Forelimb muscle (tissue), 1 donor: ENCODE results near the gene HLA-DRA. TPM values are rescaled to one million over a fixed set of nuclear protein-coding genes. Genes with fewer than 3 reads are reported as not detected.
"Not testable (repeated sequence)": the region's sequence is repeated elsewhere in the genome, so short reads cannot be mapped to it uniquely, and the experiment has no call there.

ENCODE experiments used
- DNase-seq: peaks from one replicate; pipeline ENCODE4 v3.0.0-alpha.2; 2013; ENCODE audit warnings: low read depth
- polyA plus RNA-seq: library from polyadenylated mRNA; unstranded; fragments of 120-200 nt; gene quantifications from one replicate; pipeline ENCODE4 v1.2.1, GENCODE V29; 2013; ENCODE audit not compliant: insufficient read length

HLA-DRA gene
- polyA plus RNA-seq, 1 donor = 27.8 TPM

- no peak for DNase-seq
Measured at GRCh38 chr6:32431142-32431541, 8.5 kb upstream of the HLA-DRA start.

DNA sequence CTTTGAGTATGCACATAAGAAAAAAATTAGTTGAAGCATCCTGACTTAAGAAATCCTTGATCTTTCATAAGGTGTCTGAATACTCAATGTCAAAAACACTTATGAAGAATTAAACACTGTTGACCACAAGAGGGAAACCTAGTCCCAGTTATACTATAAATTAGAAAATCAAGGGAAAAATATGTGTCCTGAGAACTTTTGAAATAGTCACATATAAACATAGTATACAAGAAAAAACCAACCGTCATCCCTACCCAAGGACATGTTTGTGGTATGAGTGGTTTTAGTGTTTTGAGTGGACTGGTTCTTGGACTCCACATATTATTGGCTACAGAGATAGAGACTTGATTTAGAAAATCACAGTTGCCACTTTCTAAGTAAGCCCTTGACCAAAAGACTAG lies 7.6 kb upstream of the HLA-DRA start:
- DNase-seq = no peak

GRCh38 chr6:32433950-32434349 lies 5.7 kb upstream of the HLA-DRA start:
- DNase-seq = not testable (repeated sequence)

GRCh38 chr6:32436186-32436585 lies 3.5 kb upstream of the HLA-DRA start:
- no peak for DNase-seq

- no peak for DNase-seq
Measured at GRCh38 chr6:32436995-32437836, 2.5 kb upstream of the HLA-DRA start.

- no peak for DNase-seq
Measured at GRCh38 chr6:32439139-32439538, 548 bp upstream of the HLA-DRA start.

GRCh38 chr6:32442243-32442667 lies 2.6 kb downstream of the HLA-DRA start:
- no peak for DNase-seq

GRCh38 chr6:32442977-32443552 lies 3.4 kb downstream of the HLA-DRA start:
- no peak for DNase-seq

DNA sequence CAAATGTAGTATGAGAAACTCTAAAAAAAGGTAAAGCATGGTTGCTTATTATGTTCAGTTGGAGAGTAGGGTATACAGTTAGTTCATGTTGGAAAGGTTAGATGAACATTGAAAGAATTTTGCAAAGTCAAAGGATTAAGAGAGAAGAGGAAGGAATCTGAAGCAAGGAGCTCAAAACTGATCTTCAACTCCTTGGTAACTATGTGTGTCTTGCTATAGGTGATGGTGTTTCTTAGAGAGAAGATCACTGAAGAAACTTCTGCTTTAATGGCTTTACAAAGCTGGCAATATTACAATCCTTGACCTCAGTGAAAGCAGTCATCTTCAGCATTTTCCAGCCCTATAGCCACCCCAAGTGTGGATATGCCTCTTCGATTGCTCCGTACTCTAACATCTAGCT lies 4.7 kb downstream of the HLA-DRA start:
- DNase-seq = no peak

DNA sequence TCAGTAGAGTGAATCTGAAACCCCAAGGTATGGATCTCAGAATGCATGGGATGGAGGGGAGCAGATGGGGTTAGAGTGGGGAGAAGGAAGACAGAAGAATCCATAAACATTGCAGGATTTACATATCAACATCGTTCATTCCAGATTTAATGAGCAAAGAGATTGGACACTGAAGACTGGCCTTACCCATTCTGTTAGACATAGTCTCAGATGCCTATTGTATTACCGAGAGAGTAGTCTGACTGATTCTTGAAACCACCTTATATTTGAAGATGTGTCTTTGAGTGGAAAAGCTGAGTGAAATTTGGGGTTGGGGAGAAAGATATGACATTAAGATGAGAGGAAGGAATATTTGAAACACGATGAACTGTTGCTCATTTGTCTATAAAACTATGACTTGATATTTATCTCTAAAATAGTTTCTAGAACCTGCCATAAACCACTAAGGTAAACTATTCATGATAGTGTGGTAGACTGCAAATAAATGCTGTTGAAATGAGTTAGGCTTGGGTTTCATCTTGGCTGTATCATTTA lies 5.7 kb downstream of the HLA-DRA start:
- no peak for DNase-seq

DNA sequence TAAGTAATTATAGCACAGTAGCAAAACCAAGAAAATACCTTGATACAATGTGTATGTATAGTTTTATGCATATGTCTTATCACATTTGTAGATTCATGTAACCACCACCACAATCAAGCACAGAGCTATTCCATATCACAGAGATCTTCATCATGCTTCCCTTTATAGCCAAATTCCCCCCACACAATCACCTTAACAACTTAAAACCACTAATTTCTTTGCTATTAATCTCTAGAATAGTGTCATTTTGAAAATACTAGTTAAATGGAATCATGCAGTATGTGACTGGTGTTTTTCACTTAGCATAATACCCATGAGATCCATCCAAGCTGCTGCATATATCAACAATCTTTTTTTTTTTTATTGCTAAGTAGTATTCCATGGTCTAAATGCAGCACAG lies 8.2 kb downstream of the HLA-DRA start:
- no peak for DNase-seq

DNA sequence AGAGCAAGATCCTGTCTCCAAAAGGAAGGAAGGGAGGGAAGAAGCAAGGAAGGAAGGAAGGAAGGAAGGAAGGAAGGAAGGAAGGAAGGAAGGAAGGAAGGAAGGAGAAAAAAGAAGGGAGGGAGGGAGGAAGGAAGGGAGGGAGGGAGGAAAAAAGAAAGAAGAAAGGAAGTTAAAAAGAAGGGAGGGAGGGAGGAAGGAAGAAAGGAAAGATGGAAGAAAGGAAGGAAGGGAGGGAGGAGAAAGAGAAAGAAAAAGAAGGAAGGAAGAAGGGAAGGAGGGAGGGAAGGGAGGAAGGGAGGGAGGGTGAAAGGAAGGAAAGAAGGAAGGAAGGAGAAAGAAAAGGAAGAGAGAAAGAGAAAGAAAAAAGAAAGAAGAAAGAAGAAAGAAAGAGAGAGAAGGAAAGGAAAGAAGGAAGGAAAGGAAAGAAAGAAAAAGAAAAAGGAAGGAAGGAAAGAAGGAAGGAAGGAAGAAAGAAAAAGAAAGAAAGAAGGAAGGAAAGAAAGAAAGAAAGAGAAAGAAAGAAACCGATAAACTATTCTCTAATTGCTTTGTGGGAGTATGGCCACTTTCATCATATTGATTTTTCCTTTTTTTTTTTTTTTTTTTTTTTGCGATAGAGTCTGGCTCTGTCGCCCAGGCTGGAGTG lies 9.5 kb downstream of the HLA-DRA start:
- no peak for DNase-seq

- no peak for DNase-seq
Measured at GRCh38 chr6:32457054-32457453, 17.4 kb downstream of the HLA-DRA start.

DNA sequence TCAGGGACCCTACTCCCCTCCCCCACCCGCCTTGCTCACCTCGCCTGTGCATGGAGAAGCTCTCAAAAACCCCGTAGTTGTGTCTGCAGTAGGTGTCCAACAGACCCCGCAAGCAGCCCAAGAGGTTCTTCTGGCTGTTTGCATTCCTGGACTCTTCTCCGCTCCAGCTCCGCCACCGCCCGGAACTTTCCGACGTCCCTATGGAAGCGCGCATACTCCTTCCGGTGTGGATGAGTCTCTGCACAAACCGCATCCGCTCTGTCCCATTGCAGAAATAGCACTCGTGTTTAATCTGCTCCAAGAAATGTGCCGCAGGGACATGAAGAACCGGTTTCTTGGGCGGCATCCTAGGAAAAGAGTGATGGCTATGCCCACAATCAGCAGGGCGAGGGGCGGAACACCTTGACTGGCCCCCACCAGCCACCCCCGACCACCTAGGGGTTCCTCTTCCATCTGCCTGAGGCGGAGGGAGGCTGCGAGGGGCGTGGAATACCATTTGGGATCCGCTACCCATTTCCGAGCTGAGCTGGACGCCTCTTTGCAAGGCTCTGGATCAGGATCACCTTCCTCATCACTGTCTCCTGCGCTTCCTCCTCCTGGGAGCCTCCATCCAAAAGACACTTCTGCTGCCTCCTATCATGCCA lies 20.2 kb downstream of the HLA-DRA start:
- no peak for DNase-seq

DNA sequence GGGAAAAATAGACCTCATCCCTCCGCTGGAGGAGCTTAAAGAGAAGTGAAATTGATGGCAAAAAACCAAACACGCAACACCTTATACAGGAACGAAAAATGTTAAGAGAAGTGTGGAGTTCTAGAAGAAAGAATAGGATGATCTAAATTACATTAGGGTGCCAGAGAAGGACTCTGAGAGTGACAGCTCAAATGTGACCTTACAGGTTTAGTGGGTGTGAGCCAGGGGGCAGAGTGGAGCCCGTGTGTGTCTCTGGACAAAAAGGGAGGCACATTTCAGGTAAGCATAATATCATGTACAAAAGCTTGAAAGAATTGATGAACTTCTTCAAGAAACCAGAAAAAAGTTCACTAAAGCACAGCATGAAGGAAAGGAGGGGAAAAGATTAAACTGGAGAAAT lies 20.8 kb downstream of the HLA-DRA start:
- DNase-seq = no peak

GRCh38 chr6:32461493-32461892 lies 21.8 kb downstream of the HLA-DRA start:
- DNase-seq = no peak

DNA sequence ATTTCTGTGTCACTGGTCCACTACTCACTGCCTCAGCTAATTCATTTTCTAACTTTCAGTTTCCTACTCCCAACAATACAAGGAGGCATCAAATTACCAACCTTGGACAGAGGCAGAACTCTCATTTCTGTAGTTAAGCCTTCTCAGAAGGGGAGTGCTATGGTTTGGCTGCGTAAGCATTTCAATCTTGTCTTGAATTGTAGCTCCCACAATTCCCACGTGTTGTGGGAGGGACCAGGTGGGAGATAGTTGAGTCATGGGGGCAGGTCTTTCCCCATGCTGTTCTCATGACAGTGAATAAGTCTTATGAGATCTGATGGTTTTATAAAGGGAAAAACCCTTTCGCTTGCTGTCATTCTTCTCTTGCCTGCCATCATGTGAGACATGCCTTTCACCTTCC lies 22.9 kb downstream of the HLA-DRA start:
- DNase-seq = no peak

- not testable (repeated sequence) for DNase-seq
Measured at GRCh38 chr6:32467743-32468503, 28.2 kb downstream of the HLA-DRA start.

GRCh38 chr6:32472781-32473375 lies 33.2 kb downstream of the HLA-DRA start:
- no peak for DNase-seq

DNA sequence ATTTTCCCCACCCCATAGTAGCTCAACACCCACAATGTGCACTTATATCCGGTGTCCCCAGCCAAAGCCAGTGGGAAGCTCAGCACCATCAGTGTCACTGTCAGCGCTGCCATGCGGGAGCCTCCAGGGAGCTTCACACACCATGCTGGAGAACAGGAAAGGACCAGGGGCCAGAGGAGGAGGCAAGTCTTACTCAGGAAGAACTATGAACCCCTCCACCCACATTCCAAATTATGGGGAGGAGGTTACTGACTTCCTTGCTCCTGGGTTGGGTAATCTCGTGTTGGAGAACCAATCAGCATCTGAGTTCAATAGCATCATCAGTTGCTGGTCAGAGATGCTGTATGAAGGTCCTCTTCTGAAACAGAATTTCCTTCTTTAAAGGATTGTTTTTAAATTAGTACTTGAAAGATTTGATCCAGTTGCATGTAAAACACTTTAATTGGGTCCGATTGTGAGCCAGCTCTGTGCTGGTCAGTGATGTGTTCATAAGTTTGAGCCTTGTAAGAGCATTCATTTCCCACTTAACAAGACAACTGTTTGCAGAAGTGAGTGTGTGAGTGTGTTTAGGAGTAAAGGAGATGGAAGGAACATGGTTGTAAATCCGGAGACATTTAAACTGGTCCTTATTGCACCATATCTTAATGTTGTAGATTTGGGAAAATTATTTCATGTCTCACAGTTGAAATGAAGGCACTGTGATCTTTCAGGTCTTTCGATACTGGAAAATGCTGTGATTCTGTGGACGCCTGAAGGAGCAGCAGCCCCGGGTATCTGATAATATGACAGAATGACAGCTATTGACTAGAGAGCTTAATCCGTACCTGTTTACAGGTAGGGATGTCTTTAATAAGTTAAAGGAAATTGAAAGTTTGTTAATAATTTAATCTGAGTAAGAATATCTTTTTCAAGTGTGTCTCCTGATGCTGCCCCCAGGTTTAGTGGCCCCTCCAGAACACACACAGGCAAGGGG lies 34.0 kb downstream of the HLA-DRA start:
- DNase-seq = not testable (repeated sequence)
